Activated CD8-positive, alpha-beta memory T cell treated with anti-CD3 and anti-CD28 coated beads, Interleukin-2, amount 50 U/mL, for 1 hour (primary cell): ENCODE results near the gene SOX8.

ENCODE experiments used
- DNase-seq: peaks from one replicate; pipeline ENCODE4 v3.0.0-alpha.2; 2020; ENCODE audit errors: extremely low read depth

Gene SOX8

GRCh38 chr16:986925-987582 is 5.5 kb downstream of the SOX8 start:
- no peak for DNase-seq

GRCh38 chr16:987906-988305 is 6.3 kb downstream of the SOX8 start:
- no peak for DNase-seq

DNA sequence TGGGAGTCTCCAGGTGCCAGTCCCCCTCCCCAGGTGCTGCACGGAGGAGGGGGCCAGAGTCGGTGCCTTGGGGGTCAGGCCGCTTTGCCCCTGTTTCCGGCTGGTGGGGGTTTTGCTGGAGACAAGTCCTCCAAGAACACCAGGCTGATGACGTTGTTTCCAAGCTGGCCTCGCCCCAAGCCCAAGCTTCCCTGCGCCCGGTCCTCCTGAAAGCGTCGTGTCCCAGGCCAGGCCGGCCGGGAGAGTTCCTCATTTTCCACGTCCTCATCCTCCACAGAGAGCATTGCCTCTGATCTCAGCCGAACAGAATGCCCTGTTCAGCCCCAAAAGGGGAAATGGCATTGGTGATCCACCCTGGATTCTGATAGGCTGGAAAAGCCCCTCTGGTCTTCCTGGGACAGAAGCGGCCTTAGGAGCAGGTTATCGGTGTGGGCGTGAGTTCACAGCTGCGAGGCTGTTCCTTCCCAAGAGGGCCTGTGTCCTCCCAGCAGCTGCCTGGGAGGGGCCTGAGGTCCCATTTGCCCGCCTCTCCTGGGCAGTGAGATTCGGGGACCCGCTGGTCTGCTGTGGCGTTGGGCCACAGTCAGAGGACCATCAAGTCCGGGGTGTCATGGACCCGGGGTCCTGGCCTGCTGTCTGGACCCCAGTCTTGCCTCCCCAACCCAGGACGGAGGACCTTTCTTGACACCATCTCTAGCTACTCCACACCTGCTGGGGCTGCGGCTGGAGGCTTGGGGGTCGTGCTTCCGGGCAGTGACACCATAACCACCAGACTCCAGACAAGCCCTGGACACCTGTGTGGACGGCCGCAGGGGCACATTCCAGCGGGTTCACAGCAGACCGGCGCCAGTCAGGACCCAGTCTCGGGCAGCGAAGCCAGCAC is 7.1 kb downstream of the SOX8 start:
- no peak for DNase-seq

DNA sequence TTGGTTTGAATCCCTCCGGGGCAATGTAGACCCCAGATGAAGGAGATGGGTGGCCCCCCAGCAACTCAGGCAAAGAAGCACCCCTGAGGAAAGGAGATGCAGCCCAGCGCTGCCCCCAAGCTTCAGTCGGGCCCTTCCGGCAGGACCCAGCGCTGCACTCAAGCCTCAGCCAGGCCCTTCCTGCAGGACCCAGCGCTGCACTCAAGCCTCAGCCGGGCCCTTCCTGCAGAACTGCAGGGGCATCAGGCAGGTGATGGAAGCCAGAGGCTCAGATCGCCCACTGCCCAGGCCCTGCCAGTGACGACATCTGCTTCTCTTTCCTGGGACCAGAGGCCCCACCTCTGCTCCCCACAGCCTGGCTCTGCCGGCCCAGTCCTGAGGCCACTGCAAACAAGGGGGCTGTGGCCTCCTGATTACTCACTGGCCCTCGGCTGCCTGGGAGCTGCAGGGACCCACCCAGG is 7.8 kb downstream of the SOX8 start:
- DNase-seq: no peak

DNA sequence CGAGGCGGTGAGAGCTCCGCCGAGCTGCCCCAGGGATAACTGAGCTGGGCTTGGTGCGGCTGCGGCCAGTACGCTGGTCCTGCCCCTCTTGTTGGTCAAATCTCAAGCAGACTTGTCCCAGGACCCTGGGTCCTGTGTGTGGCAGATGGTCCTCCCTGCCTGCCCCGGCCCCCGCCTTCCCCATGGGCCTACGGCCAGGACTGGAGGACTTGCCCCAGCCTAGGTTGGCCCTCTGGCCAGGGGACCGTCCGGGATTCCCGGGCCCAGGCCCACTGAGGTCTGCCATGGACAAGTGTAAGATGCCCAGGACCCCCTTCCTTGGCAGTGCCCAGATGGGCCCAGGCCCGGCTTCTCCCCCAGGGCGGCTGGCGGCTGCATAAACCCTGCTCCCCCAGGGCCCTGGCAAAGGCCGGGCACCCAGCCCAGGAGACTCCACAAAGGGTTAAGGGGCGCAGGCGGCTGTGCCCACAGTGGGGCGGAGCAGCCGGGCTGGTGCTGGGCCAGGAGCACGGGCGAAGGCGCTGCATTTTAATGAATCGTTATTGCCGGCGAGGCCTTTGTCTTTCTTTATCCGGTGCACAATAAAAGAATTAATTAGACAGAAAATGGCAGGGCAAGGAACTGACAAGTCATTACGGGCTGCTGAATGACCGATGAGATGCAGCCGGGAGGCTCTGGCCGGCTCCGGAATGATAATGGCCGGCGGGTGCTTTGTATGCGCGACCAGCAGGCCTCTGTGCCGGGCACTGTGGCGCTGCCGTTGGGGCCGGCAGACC is 9.1 kb downstream of the SOX8 start:
- DNase-seq: no peak

- no peak for DNase-seq
These were observed 9.8 kb downstream of the SOX8 start for GRCh38 chr16:991345-991744.

- DNase-seq: no peak
These were observed 10.2 kb downstream of the SOX8 start for GRCh38 chr16:991773-992172.

- DNase-seq: no peak
These were observed 12.2 kb downstream of the SOX8 start for GRCh38 chr16:993731-994130.

- no peak for DNase-seq
These were observed 13.5 kb downstream of the SOX8 start for GRCh38 chr16:995087-995486.

DNA sequence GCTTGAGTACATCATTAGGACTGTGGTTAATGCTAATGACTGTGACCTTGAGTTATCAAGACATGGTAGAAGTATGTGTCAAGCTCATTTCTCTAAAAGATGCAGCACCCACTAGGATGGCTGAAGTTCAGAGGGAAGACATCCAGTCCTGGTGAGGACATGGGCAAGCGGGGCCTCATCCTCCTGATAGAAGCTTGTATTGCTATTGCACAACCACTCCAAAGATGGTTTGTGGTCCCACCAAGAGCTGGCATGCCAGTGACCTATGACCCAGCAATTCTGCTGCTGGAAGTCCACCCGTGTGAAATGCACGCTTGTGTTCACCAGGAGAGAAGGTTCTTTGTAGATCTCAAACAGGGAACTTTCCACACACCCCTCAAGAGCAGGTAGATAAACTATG is 14.2 kb downstream of the SOX8 start:
- DNase-seq: no peak

DNA sequence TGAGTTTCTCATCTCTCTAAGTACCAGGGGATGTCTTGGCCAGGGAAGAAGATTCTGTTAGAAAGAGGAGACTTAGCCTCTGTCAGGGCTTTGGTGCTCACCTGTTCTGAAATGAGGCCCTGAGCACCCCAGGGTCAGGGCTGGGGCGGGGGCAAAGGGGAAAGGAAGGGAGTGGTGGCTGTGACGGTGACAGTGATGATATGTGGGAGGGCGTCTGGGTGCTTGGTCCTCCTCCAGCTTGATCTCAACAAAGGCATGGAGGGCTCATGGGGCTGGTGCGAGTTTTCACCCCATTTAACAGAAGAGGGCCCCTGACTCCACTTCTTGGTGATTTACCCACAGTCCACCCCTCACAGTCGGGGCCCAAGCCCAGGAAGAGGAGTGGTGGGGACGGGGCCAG is 15.1 kb downstream of the SOX8 start:
- no peak for DNase-seq

GRCh38 chr16:997440-998051 is 16.0 kb downstream of the SOX8 start:
- peak; percentile 36 for DNase-seq

- DNase-seq: no peak
These were observed 16.6 kb downstream of the SOX8 start for GRCh38 chr16:998211-998610.

GRCh38 chr16:998615-999014 is 17.0 kb downstream of the SOX8 start:
- no peak for DNase-seq

- no peak for DNase-seq
These were observed 18.1 kb downstream of the SOX8 start for GRCh38 chr16:999677-1000076.

DNA sequence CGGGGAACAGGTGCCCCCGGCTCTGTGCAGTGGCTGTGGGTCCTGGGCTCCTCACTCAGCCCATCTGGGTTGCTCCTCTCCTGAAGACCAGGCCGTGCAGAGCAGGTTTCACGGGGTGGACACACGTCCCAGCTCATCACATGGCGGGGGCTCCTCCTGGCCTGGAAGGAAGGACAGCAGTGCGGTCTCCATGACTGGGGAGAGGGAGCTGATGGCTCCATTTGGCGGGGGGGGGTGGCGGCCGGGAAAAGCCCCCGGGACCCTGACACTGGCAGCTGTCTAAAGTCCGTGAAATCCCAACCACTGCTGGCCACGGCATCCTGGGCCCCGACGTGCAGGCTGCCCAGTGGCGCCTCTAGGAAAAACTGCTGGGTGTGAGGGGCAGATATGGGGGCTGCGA is 19.0 kb downstream of the SOX8 start:
- DNase-seq: no peak

DNA sequence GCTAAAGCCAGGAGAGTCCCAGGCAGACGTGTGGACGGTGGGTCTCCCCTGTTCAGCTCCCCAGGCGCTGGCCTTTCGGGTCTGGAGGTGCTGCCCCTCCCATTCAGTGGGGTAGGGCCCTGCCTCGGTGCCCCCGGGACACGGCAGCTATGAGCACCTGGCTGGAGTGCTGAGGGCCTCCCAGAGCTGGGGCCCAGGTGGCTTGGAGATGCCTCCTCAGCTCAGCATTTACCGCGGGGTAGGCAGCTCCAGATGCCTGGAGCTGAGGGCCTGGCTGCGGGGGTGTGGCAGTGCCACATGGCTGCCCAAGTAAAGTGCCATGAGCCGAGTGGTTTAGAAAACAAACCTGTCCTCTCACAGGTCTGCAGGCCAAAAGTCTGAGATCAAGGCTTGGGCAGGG is 19.5 kb downstream of the SOX8 start:
- no peak for DNase-seq

- peak; percentile 40 for DNase-seq
These were observed 21.0 kb downstream of the SOX8 start for GRCh38 chr16:1002399-1003166.

DNA sequence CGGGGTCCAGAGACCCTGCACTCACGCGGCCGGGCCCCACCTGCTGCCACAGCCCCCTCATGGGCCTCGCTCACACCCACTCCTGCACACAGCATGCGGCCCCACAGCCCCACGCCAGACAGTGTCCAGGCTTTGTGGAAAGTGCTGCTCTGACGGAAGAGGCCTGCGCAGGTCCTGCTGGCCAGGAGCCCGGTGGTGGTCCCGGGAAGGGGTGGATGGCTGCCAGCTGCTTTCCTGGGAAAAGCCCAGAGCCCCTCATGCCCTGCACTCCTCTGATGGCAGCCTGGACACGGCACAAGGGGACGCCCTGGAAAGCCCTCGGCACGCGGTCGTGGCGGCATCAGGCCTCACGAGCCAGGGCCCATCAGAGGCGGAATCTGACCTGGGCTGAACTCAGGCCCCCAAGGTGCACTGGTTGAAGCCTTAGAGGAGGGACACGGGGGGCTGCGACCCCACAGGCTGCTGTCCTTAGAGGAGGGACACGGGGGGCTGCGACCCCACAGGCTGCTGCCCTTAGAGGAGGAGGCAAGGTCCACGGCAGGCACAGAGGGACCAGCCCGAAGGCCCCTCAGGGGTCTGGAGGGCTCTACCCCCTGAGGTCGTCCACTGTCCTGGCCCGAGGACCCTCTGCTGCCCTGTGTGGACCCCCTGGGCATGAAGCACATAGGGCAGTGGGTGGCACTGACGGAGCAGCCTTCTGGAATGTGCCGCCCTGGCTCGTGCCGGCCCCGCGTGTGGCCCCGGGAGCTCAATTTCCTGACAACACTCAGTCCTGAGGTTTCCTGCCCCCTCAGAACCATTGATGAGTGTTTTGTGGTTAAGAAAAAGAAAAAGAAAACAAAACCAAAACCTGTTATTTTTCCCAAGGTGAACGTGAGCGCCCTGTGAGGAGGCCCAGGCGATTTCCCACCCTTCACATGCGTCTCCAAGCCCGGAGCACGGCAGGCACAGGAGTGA is 22.1 kb downstream of the SOX8 start:
- DNase-seq: no peak

DNA sequence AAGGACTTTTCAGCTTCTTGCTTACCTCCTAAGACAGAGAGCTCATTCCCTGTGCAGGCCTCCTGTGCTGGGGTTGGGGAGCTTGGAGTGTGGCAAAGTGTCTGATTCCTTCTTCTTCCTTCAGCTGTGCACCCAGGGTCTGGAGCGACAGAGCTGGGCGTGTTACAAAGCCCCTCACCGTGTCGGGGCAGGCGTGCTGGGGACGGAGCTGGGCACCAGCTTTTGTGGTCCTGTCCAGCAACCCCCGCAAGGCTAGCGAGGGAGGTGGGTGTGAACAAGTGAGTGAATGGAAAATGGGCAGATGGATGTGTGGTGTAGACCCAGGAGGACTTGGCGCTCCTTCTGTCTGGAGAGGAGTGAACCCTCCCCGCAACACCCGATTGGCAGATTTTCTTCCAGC is 23.7 kb downstream of the SOX8 start:
- DNase-seq: no peak
